Activated gamma-delta T cell treated with anti-CD3 and anti-CD28 coated beads, Interleukin-2, amount 50 U/mL, for 16 hours (primary cell): Measurements from ENCODE around the gene TTC19.
"Not testable (repeated sequence)": the region's sequence is repeated elsewhere in the genome, so short reads cannot be mapped to it uniquely, and the experiment has no call there.

ENCODE experiments used
- DNase-seq: peaks from one replicate; pipeline ENCODE4 v3.0.0-alpha.2; 2020; ENCODE audit warnings: low read depth

The TTC19 gene

GRCh38 chr17:16027708-16028584 lies 28.3 kb downstream of the TTC19 start:
- peak; percentile 25 for DNase-seq

- DNase-seq = no peak
These were observed 34.2 kb downstream of the TTC19 start for GRCh38 chr17:16033729-16034349.

GRCh38 chr17:16036261-16036660 lies 36.6 kb downstream of the TTC19 start:
- DNase-seq = no peak

GRCh38 chr17:16037636-16038035 lies 38.0 kb downstream of the TTC19 start:
- no peak for DNase-seq

GRCh38 chr17:16040710-16041251 lies 41.2 kb downstream of the TTC19 start:
- DNase-seq = no peak

- DNase-seq = no peak
These were observed 44.9 kb downstream of the TTC19 start for GRCh38 chr17:16044487-16044886.

GRCh38 chr17:16046966-16047365 lies 47.3 kb downstream of the TTC19 start:
- DNase-seq = no peak

- no peak for DNase-seq
These were observed 49.3 kb downstream of the TTC19 start for GRCh38 chr17:16048811-16049449.

- DNase-seq = no peak
These were observed 51.2 kb downstream of the TTC19 start for GRCh38 chr17:16050844-16051243.

- DNase-seq = no peak
These were observed 52.9 kb downstream of the TTC19 start for GRCh38 chr17:16052486-16052885.

- not testable (repeated sequence) for DNase-seq
These were observed 55.5 kb downstream of the TTC19 start for GRCh38 chr17:16055139-16055538.

- no peak for DNase-seq
These were observed 62.0 kb downstream of the TTC19 start for GRCh38 chr17:16061631-16062030.

- DNase-seq = no peak
These were observed 66.5 kb downstream of the TTC19 start for GRCh38 chr17:16066125-16066524.

- no peak for DNase-seq
These were observed 68.7 kb downstream of the TTC19 start for GRCh38 chr17:16068323-16068722.

GRCh38 chr17:16072031-16072430 lies 72.4 kb downstream of the TTC19 start:
- no peak for DNase-seq

GRCh38 chr17:16073845-16074244 lies 74.2 kb downstream of the TTC19 start:
- no peak for DNase-seq

GRCh38 chr17:16074423-16074822 lies 74.8 kb downstream of the TTC19 start:
- no peak for DNase-seq

- no peak for DNase-seq
These were observed 76.3 kb downstream of the TTC19 start for GRCh38 chr17:16075949-16076348.
